DMS79 treated with DMSO at 0.1 percent for 48 hours (cell line): Measurements from ENCODE around the gene RPAP2.

ENCODE experiments used
- DNase-seq: peaks from one replicate; lab custom pipeline; 2025; lab: John Stamatoyannopoulos, UW

RPAP2 gene

GRCh38 chr1:92447033-92447681 is 148.3 kb downstream of the RPAP2 start:
- DNase-seq = no peak

- no peak for DNase-seq
Observed at GRCh38 chr1:92447976-92448375, 149.1 kb downstream of the RPAP2 start.
